ENCODE data around the gene EIF5A. TPM values are rescaled to one million over a fixed set of nuclear protein-coding genes. Genes with fewer than 3 reads are reported as not detected.

Gene EIF5A
- total and polyA plus RNA-seq, 4 donors = 179 to 506 (median 302) TPM

- no peak overlapping the region for H3K9ac ChIP-seq (ENCODE audit: low read depth in 1 of 2, low read length in 2 of 2)
- H3K4me1 ChIP-seq (ENCODE audit: control insufficient read depth in 4 of 4, insufficient read depth in 4 of 4, low read length in 3 of 4) = peaks cover 8 to 22% (median 15%) of the 10 kb centered on the region in 4 donors
- no peak overlapping the region for H3K4me3 ChIP-seq (ENCODE audit: low read depth in 1 of 3, low read length in 3 of 3)
- no peak for DNase-seq (ENCODE audit: low spot score)
- H3K36me3 ChIP-seq (ENCODE audit: control insufficient read depth in 4 of 4, insufficient read depth in 3 of 4, low read depth in 1 of 4, low read length in 3 of 4) = peaks cover 6 to 48% (median 19%) of the 10 kb centered on the region in 4 donors
- H3K27me3 ChIP-seq (ENCODE audit: control insufficient read depth in 4 of 4, insufficient read depth in 4 of 4, low read length in 3 of 4) = no peaks in the 10 kb centered on the region
- no peak overlapping the region for H3K27ac ChIP-seq (ENCODE audit: low read depth in 1 of 2, low read length in 2 of 2)
- H3K9me3 ChIP-seq (ENCODE audit: control insufficient read depth in 4 of 4, low read length in 3 of 4) = no peaks in the 10 kb centered on the region
- TF ChIP-seq GABPA (IDR thresholded peaks at IDR 0.05 in 1 of 2, conservative IDR thresholded peaks at IDR 0.05 in 1 of 2) = no peak
- TF ChIP-seq HNF4A (conservative IDR thresholded peaks at IDR 0.05) = no peak
- TF ChIP-seq ATF3 (IDR thresholded peaks at IDR 0.05) = no peak
- no peak for TF ChIP-seq NR2F2 (IDR thresholded peaks at IDR 0.05)
- no peak for TF ChIP-seq MAX (IDR thresholded peaks at IDR 0.05)
- TF ChIP-seq FOXA1 (IDR thresholded peaks at IDR 0.05) = no peak
- no peak for TF ChIP-seq SP1 (IDR thresholded peaks at IDR 0.05)
- TF ChIP-seq REST (IDR thresholded peaks at IDR 0.05) = no peak
- TF ChIP-seq, protein P1, sequence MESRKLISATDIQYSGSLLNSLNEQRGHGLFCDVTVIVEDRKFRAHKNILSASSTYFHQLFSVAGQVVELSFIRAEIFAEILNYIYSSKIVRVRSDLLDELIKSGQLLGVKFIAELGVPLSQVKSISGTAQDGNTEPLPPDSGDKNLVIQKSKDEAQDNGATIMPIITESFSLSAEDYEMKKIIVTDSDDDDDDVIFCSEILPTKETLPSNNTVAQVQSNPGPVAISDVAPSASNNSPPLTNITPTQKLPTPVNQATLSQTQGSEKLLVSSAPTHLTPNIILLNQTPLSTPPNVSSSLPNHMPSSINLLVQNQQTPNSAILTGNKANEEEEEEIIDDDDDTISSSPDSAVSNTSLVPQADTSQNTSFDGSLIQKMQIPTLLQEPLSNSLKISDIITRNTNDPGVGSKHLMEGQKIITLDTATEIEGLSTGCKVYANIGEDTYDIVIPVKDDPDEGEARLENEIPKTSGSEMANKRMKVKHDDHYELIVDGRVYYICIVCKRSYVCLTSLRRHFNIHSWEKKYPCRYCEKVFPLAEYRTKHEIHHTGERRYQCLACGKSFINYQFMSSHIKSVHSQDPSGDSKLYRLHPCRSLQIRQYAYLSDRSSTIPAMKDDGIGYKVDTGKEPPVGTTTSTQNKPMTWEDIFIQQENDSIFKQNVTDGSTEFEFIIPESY (IDR thresholded peaks at IDR 0.05) = no peak
- no peak for TF ChIP-seq FOXA2 (IDR thresholded peaks at IDR 0.05)
- TF ChIP-seq CTCF (IDR thresholded peaks at IDR 0.05; ENCODE audit: low read depth, low read length, missing input control) = no peak
- TF ChIP-seq TAF1 (conservative IDR thresholded peaks at IDR 0.05) = no peak
- TF ChIP-seq RXRA (IDR thresholded peaks at IDR 0.05) = no peak
- no peak for TF ChIP-seq YY1 (IDR thresholded peaks at IDR 0.05)
- TF ChIP-seq JUND (IDR thresholded peaks at IDR 0.05) = no peak
- WGBS = 95% methylated on average over 11 of the region's 11 CpGs
These were observed 18.8 kb downstream of the EIF5A start for GRCh38 chr17:7326186-7326585.

DNA sequence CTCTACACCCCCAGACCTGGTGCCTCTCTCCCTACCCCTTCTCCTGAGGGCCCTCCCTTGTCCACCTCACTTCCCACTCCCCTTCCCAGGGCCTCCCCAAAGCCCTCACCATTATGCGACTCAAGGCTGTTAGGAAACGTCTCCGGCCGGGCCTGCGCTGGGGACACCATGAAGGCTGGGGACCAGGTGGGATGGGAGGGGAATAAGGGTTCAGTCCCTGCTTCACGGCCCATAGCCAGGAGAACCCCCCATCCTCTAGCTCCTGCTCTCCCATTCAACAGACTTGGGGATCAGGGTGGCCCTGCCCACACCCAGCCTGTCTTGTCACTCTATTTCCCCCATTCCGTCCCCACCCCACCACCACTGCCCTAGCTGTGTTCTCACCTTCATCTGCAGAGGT lies 19.6 kb downstream of the EIF5A start:
- H3K36me3 ChIP-seq (ENCODE audit: control insufficient read depth in 4 of 4, insufficient read depth in 3 of 4, low read depth in 1 of 4, low read length in 3 of 4) = peaks cover 4 to 41% (median 16%) of the 10 kb centered on the region in 4 donors
- H3K9ac ChIP-seq (ENCODE audit: low read depth in 1 of 2, low read length in 2 of 2) = no peak overlapping the region
- no peak for TF ChIP-seq ATF3 (IDR thresholded peaks at IDR 0.05)
- no peak for TF ChIP-seq NR2F2 (IDR thresholded peaks at IDR 0.05)
- no peak for TF ChIP-seq GABPA (IDR thresholded peaks at IDR 0.05 in 1 of 2, conservative IDR thresholded peaks at IDR 0.05 in 1 of 2)
- TF ChIP-seq FOXA1 (IDR thresholded peaks at IDR 0.05) = no peak
- no peak for TF ChIP-seq JUND (IDR thresholded peaks at IDR 0.05)
- no peak for TF ChIP-seq REST (IDR thresholded peaks at IDR 0.05)
- no peak for TF ChIP-seq CTCF (IDR thresholded peaks at IDR 0.05; ENCODE audit: low read depth, low read length, missing input control)
- H3K4me3 ChIP-seq (ENCODE audit: low read depth in 1 of 3, low read length in 3 of 3) = no peak overlapping the region
- no peaks in the 10 kb centered on the region for H3K9me3 ChIP-seq (ENCODE audit: control insufficient read depth in 4 of 4, low read length in 3 of 4)
- no peak overlapping the region for H3K27ac ChIP-seq (ENCODE audit: low read depth in 1 of 2, low read length in 2 of 2)
- DNase-seq (ENCODE audit: low spot score) = no peak
- peaks cover 8 to 22% (median 15%) of the 10 kb centered on the region in 4 donors for H3K4me1 ChIP-seq (ENCODE audit: control insufficient read depth in 4 of 4, insufficient read depth in 4 of 4, low read length in 3 of 4)
- 97% methylated on average over 7 of the region's 7 CpGs for WGBS
- no peaks in the 10 kb centered on the region for H3K27me3 ChIP-seq (ENCODE audit: control insufficient read depth in 4 of 4, insufficient read depth in 4 of 4, low read length in 3 of 4)
